ENCODE data around the gene ALDH1A1.

GRCh38 chr9:72884508-72884907, 68.3 kb downstream of the ALDH1A1 start:
- TF ChIP-seq MAFK (IDR thresholded peaks at IDR 0.05; ENCODE audit: low read depth, low read length) (no peak), HDAC6 (IDR thresholded peaks at IDR 0.05; ENCODE audit: low read depth, low read length) (no peak), CTCF (IDR thresholded peaks at IDR 0.05; ENCODE audit: control extremely low read depth in 1 of 3, insufficient read depth in 1 of 3, low read depth in 1 of 3, low read length in 3 of 3) (no peak), TCF12 (IDR thresholded peaks at IDR 0.05; ENCODE audit: low read depth, low read length) (no peak), CTBP2 (IDR thresholded peaks at IDR 0.05; ENCODE audit: borderline replicate concordance, insufficient read depth, insufficient read length, low read length) (no peak), POLR2A (IDR thresholded peaks at IDR 0.05; ENCODE audit: control extremely low read depth in 1 of 2, low read depth in 2 of 2, low read length in 2 of 2) (no peak)
- TF ChIP-seq, protein P1, sequence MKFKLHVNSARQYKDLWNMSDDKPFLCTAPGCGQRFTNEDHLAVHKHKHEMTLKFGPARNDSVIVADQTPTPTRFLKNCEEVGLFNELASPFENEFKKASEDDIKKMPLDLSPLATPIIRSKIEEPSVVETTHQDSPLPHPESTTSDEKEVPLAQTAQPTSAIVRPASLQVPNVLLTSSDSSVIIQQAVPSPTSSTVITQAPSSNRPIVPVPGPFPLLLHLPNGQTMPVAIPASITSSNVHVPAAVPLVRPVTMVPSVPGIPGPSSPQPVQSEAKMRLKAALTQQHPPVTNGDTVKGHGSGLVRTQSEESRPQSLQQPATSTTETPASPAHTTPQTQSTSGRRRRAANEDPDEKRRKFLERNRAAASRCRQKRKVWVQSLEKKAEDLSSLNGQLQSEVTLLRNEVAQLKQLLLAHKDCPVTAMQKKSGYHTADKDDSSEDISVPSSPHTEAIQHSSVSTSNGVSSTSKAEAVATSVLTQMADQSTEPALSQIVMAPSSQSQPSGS (IDR thresholded peaks at IDR 0.05; ENCODE audit: low read length): no peak

All from H1 (cell line).